ENCODE measurements around the gene SHROOM1.

DNA sequence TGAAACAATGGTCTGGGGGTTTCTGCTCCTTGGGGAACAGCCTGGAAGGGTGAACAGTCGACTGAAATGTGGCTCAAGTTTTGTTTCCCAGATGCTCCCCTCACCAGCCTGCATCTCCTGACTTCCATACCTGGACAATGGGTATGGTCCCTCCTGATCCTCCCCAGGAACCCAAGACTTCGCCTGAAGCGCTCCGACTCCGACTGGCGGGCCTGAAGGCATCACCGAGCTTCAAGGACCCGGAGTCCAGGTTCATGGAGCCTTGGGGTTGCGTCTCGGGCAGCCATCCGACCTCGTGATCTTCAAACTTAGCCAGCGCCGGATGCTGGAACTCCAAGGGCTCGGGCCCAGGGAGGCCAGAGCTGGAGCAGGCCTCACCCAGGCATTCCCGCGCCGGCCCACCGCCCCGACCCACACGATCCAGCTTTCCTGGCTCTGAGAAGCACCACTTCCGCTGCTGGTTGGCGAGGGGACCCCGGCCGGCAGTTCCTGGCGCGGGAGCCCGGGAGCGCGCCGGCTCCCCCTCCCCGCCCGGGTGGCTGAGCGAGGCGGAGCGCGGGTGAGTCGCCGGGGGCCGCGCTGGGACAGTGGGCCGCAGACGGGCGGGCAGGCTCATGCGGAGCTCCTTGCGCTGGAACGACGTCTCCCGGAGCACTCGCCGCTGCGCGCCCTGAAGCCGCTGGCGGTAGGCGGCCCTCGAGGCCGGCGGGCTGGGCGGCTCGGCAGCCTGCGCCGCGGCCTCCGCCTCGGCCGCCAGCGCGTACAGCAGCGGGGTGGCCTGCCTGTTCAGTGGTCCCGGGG is 5.2 kb downstream of the SHROOM1 start:
- TF ChIP-seq, protein P1, sequence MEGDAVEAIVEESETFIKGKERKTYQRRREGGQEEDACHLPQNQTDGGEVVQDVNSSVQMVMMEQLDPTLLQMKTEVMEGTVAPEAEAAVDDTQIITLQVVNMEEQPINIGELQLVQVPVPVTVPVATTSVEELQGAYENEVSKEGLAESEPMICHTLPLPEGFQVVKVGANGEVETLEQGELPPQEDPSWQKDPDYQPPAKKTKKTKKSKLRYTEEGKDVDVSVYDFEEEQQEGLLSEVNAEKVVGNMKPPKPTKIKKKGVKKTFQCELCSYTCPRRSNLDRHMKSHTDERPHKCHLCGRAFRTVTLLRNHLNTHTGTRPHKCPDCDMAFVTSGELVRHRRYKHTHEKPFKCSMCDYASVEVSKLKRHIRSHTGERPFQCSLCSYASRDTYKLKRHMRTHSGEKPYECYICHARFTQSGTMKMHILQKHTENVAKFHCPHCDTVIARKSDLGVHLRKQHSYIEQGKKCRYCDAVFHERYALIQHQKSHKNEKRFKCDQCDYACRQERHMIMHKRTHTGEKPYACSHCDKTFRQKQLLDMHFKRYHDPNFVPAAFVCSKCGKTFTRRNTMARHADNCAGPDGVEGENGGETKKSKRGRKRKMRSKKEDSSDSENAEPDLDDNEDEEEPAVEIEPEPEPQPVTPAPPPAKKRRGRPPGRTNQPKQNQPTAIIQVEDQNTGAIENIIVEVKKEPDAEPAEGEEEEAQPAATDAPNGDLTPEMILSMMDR (IDR thresholded peaks at IDR 0.05 in 8 of 11, conservative IDR thresholded peaks at IDR 0.05 in 3 of 11) = no peak
- TF ChIP-seq POLR2A (IDR thresholded peaks at IDR 0.05) = no peak
